Hepatocyte (in vitro differentiated cells): ENCODE measurements around the gene SVOP. TPM values are rescaled to one million over a fixed set of nuclear protein-coding genes. Genes with fewer than 3 reads are reported as not detected.
A peak's percentile ranks its signal among the peaks of the same experiment; 100 is the strongest.

ENCODE experiments used
- DNase-seq: peaks from one replicate; pipeline ENCODE4 v3.0.0-alpha.2; 2016; ENCODE audit warnings: low spot score
- H2AFZ ChIP-seq: fragments of 200-600 bp; sonication (generic); 2 replicates; pipeline ENCODE4 v1.6.0; 2016; ENCODE audit warnings: antibody characterized with exemption, mild to moderate bottlenecking
- H3K27ac ChIP-seq: fragments of 200-600 bp; sonication (generic); 2 replicates; pipeline ENCODE4 v1.5.1; 2016; ENCODE audit warnings: mild to moderate bottlenecking
- H3K27me3 ChIP-seq: fragments of 200-600 bp; sonication (generic); 2 replicates; pipeline ENCODE4 v1.6.1; 2016
- H3K36me3 ChIP-seq: fragments of 200-600 bp; sonication (generic); replicated peaks from 2 replicates; pipeline ENCODE4 v1.5.1; 2016; ENCODE audit warnings: low read depth; ENCODE audit not compliant: insufficient read depth
- H3K4me1 ChIP-seq: fragments of 200-600 bp; sonication (generic); 2 replicates; pipeline ENCODE4 v1.5.1; 2016; ENCODE audit warnings: mild to moderate bottlenecking, moderate library complexity; ENCODE audit not compliant: insufficient read depth
- H3K4me2 ChIP-seq: fragments of 200-600 bp; sonication (generic); 2 replicates; pipeline ENCODE4 v1.6.0; 2016
- H3K4me3 ChIP-seq: fragments of 200-600 bp; sonication (generic); 2 replicates; pipeline ENCODE4 v1.5.1; 2016; ENCODE audit warnings: mild to moderate bottlenecking
- H3K79me2 ChIP-seq: fragments of 200-600 bp; sonication (generic); 2 replicates; pipeline ENCODE4 v1.6.0; 2017; ENCODE audit warnings: mild to moderate bottlenecking
- H3K9me2 ChIP-seq: fragments of 200-600 bp; sonication (generic); replicated peaks from 2 replicates; pipeline ENCODE4 v1.6.0; 2017; ENCODE audit warnings: mild to moderate bottlenecking; ENCODE audit not compliant: insufficient read depth
- H3K9me3 ChIP-seq: fragments of 200-600 bp; sonication (generic); 2 replicates; pipeline ENCODE4 v1.5.1; 2016; ENCODE audit warnings: low read depth, mild to moderate bottlenecking
- H4K20me1 ChIP-seq: fragments of 200-600 bp; sonication (generic); 2 replicates; pipeline ENCODE4 v1.6.0; 2016; ENCODE audit warnings: mild to moderate bottlenecking; ENCODE audit not compliant: insufficient read depth, poor library complexity, severe bottlenecking
- CTCF ChIP-seq: fragments of 200-600 bp; sonication (generic); IDR thresholded peaks from 2 replicates; pipeline ENCODE4 v1.5.1; 2016; ENCODE audit warnings: antibody characterized with exemption, mild to moderate bottlenecking; ENCODE audit not compliant: poor library complexity
- EZH2 ChIP-seq: fragments of 200-600 bp; sonication (generic); IDR thresholded peaks from 2 replicates; pipeline ENCODE4 v1.6.1; 2016; ENCODE audit warnings: antibody characterized with exemption, mild to moderate bottlenecking, borderline replicate concordance
- EZH2phosphoT487 ChIP-seq: fragments of 200-600 bp; sonication (generic); IDR thresholded peaks from one replicate; pipeline ENCODE4 v1.6.1; 2018; ENCODE audit warnings: antibody characterized with exemption, mild to moderate bottlenecking, low read depth, moderate library complexity; ENCODE audit not compliant: unreplicated experiment, severe bottlenecking
- WGBS: methylation state at CpG from one replicate; pipeline ENCODE4 v1.1.6; 2016; ENCODE audit warnings: low lambda C conversion rate; ENCODE audit errors: missing lambda C conversion rate; 5-methylcytosine and 5-hydroxymethylcytosine counted together
- polyA plus RNA-seq: library from polyadenylated mRNA; unstranded; fragments of >200 nt; fragmentation: Nextera tagmentation; extraction: Ambion mirVana; gene quantifications from 2 replicates; pipeline ENCODE4 v1.2.1, GENCODE V29; 2016
- total RNA-seq: library from RNA; depleted of rRNA; stranded (reverse); fragments of >200 nt; gene quantifications from 2 replicates; pipeline ENCODE4 v1.2.3, GENCODE V29; 2014

The SVOP gene
- total and polyA plus RNA-seq, 2 experiments from 2014 or later = 0.27 to 0.45 TPM

GRCh38 chr12:108969622-108970021, 51.2 kb downstream of the SVOP start:
- Histone ChIP-seq H3K27ac (no peak overlapping the region), H2AFZ (no peak overlapping the region), H3K4me2 (no peak overlapping the region), H3K9me3 (no peaks in the 10 kb centered on the region), H3K27me3 (no peaks in the 10 kb centered on the region), H3K9me2 (no peaks in the 10 kb centered on the region), H3K4me1 (no peaks in the 10 kb centered on the region), H3K79me2 (no peaks in the 10 kb centered on the region), H3K4me3 (no peak overlapping the region), H3K36me3 (no peaks in the 10 kb centered on the region), H4K20me1 (no peaks in the 10 kb centered on the region)
- 91% methylated on average over 2 of the region's 2 CpGs for WGBS
- TF ChIP-seq EZH2phosphoT487 (no peak), CTCF (no peak), EZH2 (no peak)
- DNase-seq = no peak

- no peak overlapping the region for H3K27ac ChIP-seq
- TF ChIP-seq EZH2phosphoT487 (no peak), CTCF (peak; percentile 43), EZH2 (no peak)
- H4K20me1 ChIP-seq = no peaks in the 10 kb centered on the region
- no peaks in the 10 kb centered on the region for H3K79me2 ChIP-seq
- no peak overlapping the region for H3K4me2 ChIP-seq
- no peaks in the 10 kb centered on the region for H3K4me1 ChIP-seq
- H3K9me2 ChIP-seq = no peaks in the 10 kb centered on the region
- H3K36me3 ChIP-seq = no peaks in the 10 kb centered on the region
- H3K4me3 ChIP-seq = no peak overlapping the region
- no peak overlapping the region for H2AFZ ChIP-seq
- no peaks in the 10 kb centered on the region for H3K9me3 ChIP-seq
- DNase-seq = peak; percentile 38
- no peaks in the 10 kb centered on the region for H3K27me3 ChIP-seq
- WGBS = 33% methylated on average over 2 of the region's 2 CpGs
These were observed 52.9 kb downstream of the SVOP start for GRCh38 chr12:108967869-108968540.

GRCh38 chr12:108966378-108967151, 54.3 kb downstream of the SVOP start:
- H3K9me3 ChIP-seq = no peaks in the 10 kb centered on the region
- no peak overlapping the region for H3K4me3 ChIP-seq
- no peak overlapping the region for H3K27ac ChIP-seq
- no peaks in the 10 kb centered on the region for H3K4me1 ChIP-seq
- H2AFZ ChIP-seq = no peak overlapping the region
- TF ChIP-seq EZH2phosphoT487 = no peak
- no peak for TF ChIP-seq CTCF
- TF ChIP-seq EZH2 = no peak
- no peak overlapping the region for H3K4me2 ChIP-seq
- no peaks in the 10 kb centered on the region for H3K79me2 ChIP-seq
- H3K27me3 ChIP-seq = no peaks in the 10 kb centered on the region
- WGBS = 89% methylated on average over 9 of the region's 9 CpGs
- no peaks in the 10 kb centered on the region for H3K9me2 ChIP-seq
- H4K20me1 ChIP-seq = no peaks in the 10 kb centered on the region
- no peaks in the 10 kb centered on the region for H3K36me3 ChIP-seq
- no peak for DNase-seq
